ENCODE results near the gene RPL39L. TPM values are rescaled to one million over a fixed set of nuclear protein-coding genes. Genes with fewer than 3 reads are reported as not detected.

The RPL39L gene
- total RNA-seq, 2 experiments from 2014 or later, result 18.8 TPM

- Mint-ChIP-seq H3K9me3 (no peaks in the 10 kb centered on the region), H3K36me3 (peaks cover 22% of the 10 kb centered on the region), H3K27ac (no peak overlapping the region), H3K27me3 (no peaks in the 10 kb centered on the region), H3K4me3 (no peak overlapping the region), H3K4me1 (no peaks in the 10 kb centered on the region)
- ATAC-seq (ENCODE audit: low read depth) (no peak), DNase-seq (no peak)
- POLR2A ChIA-PET, result no interaction called here
Observed at GRCh38 chr3:187079090-187080022, 59.9 kb downstream of the RPL39L start.

DNA sequence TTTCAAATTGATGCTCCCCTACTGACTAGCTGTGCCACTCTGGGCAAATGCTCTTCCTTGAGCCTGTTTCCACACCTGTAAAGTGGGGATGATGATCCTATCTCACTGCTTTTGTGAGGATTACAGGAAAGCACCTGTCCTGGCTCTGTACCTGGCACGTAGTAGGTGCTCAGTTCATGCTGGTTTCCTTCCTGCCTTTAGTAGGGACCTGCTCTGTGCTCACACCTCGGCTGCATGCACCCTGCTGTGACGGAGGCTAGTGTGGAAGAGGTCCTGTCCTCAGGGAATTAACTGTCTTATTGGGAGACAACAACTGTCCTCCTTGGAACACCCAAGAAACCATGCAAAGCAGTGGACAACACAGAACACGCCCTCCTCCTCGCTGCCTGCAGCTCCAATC is 61.8 kb downstream of the RPL39L start:
- Mint-ChIP-seq H3K4me1 (no peaks in the 10 kb centered on the region), H3K4me3 (no peak overlapping the region), H3K27ac (peak overlapping the region; percentile 12), H3K36me3 (peaks cover 29% of the 10 kb centered on the region), H3K9me3 (no peaks in the 10 kb centered on the region), H3K27me3 (no peaks in the 10 kb centered on the region)
- ATAC-seq (ENCODE audit: low read depth), result no peak
- DNase-seq, result no peak
- POLR2A ChIA-PET, result no interaction called here

GRCh38 chr3:187077085-187077484 is 62.2 kb downstream of the RPL39L start:
- no peaks in the 10 kb centered on the region for H3K27me3 Mint-ChIP-seq
- POLR2A ChIA-PET, result no interaction called here

DNA sequence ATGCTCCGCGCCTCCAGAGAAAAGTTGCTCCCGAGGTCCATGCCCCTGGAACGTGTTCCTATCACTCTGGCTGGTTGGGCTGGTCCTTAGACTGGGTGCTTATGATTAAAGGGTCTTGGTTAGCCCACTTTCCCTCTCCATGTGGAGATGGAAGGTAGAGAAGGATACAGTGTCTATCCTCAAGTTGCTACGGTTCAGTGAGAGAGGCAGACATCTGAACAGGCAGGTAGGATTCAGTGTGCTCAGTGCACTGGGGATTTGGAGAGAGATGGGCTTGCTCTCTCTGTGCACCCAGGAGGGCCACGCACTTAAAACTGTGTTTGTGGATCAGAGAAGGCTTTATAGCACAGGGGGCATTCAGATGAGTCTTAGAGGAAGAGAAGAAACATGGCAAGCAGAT is 63.0 kb downstream of the RPL39L start:
- H3K4me1 Mint-ChIP-seq, result no peaks in the 10 kb centered on the region
- H3K27me3 Mint-ChIP-seq, result no peaks in the 10 kb centered on the region
- no peaks in the 10 kb centered on the region for H3K9me3 Mint-ChIP-seq
- no peak for ATAC-seq (ENCODE audit: low read depth)
- POLR2A ChIA-PET, result no interaction called here
- peak overlapping the region; percentile 30 for H3K27ac Mint-ChIP-seq
- H3K4me3 Mint-ChIP-seq, result no peak overlapping the region
- H3K36me3 Mint-ChIP-seq, result peaks cover 28% of the 10 kb centered on the region
- DNase-seq, result no peak

More at GRCh38 chr3:187077085-187077484, 62.2 kb downstream of the RPL39L start:
- H3K9me3 Mint-ChIP-seq, result no peaks in the 10 kb centered on the region
- peak overlapping the region; percentile 20 for H3K27ac Mint-ChIP-seq
- no peak overlapping the region for H3K4me3 Mint-ChIP-seq
- peaks cover 26% of the 10 kb centered on the region for H3K36me3 Mint-ChIP-seq
- DNase-seq (no peak), ATAC-seq (ENCODE audit: low read depth) (no peak)
- no peaks in the 10 kb centered on the region for H3K4me1 Mint-ChIP-seq

- ATAC-seq (ENCODE audit: low read depth) (no peak), DNase-seq (no peak)
- H3K36me3 Mint-ChIP-seq, result peaks cover 36% of the 10 kb centered on the region
- H3K27me3 Mint-ChIP-seq, result no peaks in the 10 kb centered on the region
- peaks cover 2% of the 10 kb centered on the region for H3K4me1 Mint-ChIP-seq
- no peak overlapping the region for H3K27ac Mint-ChIP-seq
- no peak overlapping the region for H3K4me3 Mint-ChIP-seq
- H3K9me3 Mint-ChIP-seq, result no peaks in the 10 kb centered on the region
- POLR2A ChIA-PET, result no interaction called here
Observed at GRCh38 chr3:187074846-187075245, 64.5 kb downstream of the RPL39L start.

DNA sequence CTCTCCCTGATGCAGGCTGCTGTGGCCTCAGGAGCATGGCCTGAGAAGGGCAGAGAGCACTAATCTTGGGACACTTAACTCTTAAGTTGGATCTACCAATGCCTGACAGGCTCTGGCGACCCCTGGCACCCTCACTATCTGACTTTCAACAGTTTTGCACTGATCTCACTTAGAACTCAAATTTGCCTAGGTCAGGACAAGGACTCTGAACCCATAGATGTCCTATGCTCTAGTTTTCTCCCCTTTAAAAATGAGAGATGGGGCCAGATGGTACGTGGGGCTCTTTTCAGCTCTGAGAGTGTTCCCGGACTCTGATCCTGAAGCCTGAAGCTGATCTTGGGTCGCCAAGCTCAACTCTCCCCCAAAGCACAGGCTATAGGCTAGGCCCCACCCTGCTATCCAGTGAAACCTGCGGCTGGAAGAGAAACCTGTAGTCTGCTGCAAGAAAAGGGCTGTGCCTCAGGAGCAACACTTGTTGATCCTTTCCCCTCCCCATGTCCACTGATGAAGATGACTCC is 65.7 kb downstream of the RPL39L start:
- no peak for DNase-seq
- Mint-ChIP-seq H3K9me3 (no peaks in the 10 kb centered on the region), H3K36me3 (peaks cover 42% of the 10 kb centered on the region), H3K27me3 (no peaks in the 10 kb centered on the region), H3K4me3 (no peak overlapping the region), H3K4me1 (peaks cover 5% of the 10 kb centered on the region), H3K27ac (peak overlapping the region; percentile 45)
- no peak for ATAC-seq (ENCODE audit: low read depth)
- POLR2A ChIA-PET, result no interaction called here

DNA sequence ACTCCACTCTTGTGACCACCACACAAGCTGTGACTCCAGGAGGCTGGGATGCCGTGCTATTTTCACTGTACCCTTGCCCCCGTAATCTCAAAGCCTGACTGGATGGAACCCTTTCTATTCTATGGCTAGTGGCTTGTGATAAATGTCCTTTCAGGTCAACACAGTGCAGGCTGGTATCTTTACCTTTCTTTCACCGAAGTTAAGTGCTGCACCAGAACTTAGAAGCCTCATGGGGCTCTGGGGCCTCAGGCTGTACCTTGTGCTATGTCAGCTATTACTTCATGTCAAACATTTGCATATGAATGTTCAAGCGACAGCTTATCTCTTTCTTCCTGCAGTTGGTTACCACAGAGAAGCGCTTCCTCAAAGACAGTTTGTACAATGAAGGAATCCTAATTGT is 66.8 kb downstream of the RPL39L start:
- peaks cover 45% of the 10 kb centered on the region for H3K36me3 Mint-ChIP-seq

GRCh38 chr3:187072102-187072501 is 67.2 kb downstream of the RPL39L start:
- Mint-ChIP-seq H3K4me3 (no peak overlapping the region), H3K4me1 (peaks cover 7% of the 10 kb centered on the region), H3K36me3 (peaks cover 48% of the 10 kb centered on the region), H3K27ac (no peak overlapping the region), H3K27me3 (no peaks in the 10 kb centered on the region), H3K9me3 (no peaks in the 10 kb centered on the region)
- POLR2A ChIA-PET, result interaction anchor here (1.0 kb wide), 1 partner anchor 45 kb away, joined by 3 read pairs; no protein-coding TSS in a partner anchor
- DNase-seq (no peak), ATAC-seq (ENCODE audit: low read depth) (peak; percentile 22)

More for the DNA sequence above, 66.8 kb downstream of the RPL39L start:
- no peak for DNase-seq
- Mint-ChIP-seq H3K4me3 (no peak overlapping the region), H3K9me3 (no peaks in the 10 kb centered on the region), H3K4me1 (peaks cover 5% of the 10 kb centered on the region), H3K27ac (no peak overlapping the region), H3K27me3 (no peaks in the 10 kb centered on the region)
- POLR2A ChIA-PET, result interaction anchor here (1.0 kb wide), 1 partner anchor 45 kb away, joined by 3 read pairs; no protein-coding TSS in a partner anchor
- ATAC-seq (ENCODE audit: low read depth), result peak; percentile 21

Other genes with a start within 250 kb of the RPL39L start
- 100 to 1,000 TPM; 142 to 150 TPM for gene ST6GAL1, start 209.0 kb downstream of the RPL39L start, total RNA-seq
- not detected for gene RTP1, start 58.0 kb upstream of the RPL39L start, total RNA-seq
- not detected for gene MASP1, start 152.2 kb upstream of the RPL39L start, total RNA-seq
- 10 to 100 TPM; 16.9 to 17.1 TPM for gene RTP4, start 228.9 kb upstream of the RPL39L start, total RNA-seq

Measured in activated naive CD8-positive, alpha-beta T cell treated with anti-CD3 and anti-CD28 coated beads, Interleukin-2, amount 10 ng/mL, durations not matched to agents 7 days and 5 days (primary cell).